ENCODE measurements around the gene ABCG8. TPM values are rescaled to one million over a fixed set of nuclear protein-coding genes. Genes with fewer than 3 reads are reported as not detected.

ABCG8 gene
- total RNA-seq, 4 donors from 2014 or later: not detected

DNA sequence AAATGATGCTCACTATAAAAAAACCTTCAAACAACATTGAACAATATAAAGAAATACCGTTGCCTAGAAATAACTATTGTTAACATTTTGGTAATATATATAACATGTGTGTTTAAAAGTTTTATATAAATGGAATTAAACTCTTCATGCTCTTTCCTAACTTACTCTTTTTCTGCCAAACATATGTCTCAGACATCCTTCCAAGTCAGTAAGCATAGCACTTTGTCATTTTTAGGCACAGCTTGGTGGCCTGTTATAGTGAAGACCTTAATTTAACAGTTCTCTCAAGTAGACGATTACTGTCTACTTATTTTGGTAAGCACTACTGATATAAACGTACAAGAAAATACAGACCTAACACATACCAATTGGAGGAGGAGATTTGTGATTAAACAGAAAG is 24.1 kb upstream of the ABCG8 start:
- Histone ChIP-seq H3K36me3 (peaks cover 0 to 31% (median 0%) of the 10 kb centered on the region in 3 donors), H3K4me1 (no peaks in the 10 kb centered on the region), H3K9me3 (no peaks in the 10 kb centered on the region), H3K4me3 (no peak overlapping the region), H3K27me3 (no peaks in the 10 kb centered on the region), H3K27ac (no peak overlapping the region)
- no peak for DNase-seq
- WGBS, 2 donors: 76 to 85% methylated on average over 3 of the region's 3 CpGs
- intact Hi-C loops (cut with DNase I): no loop called here
- TF ChIP-seq POLR2A (IDR thresholded peaks at IDR 0.05): no peak
- TF ChIP-seq CTCF (IDR thresholded peaks at IDR 0.05): no peak

DNA sequence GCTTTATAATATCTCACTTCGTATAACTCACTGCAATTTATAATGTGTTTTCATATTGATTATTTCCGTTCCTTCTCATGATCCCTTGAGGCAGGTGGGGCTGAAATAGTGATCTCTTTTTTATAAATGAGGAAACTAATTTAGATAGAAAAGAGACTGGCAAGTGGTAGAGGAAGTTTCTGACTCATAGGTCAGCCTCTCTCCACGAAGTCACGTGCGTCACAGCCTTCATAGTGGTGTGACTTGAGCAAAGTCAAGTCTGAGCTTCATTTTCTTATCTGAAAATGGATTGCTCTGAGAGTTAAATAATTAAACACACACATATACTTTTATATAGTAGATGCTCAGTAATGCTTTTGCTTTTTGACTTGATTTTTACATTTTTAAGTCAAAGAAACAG is 20.0 kb upstream of the ABCG8 start:
- intact Hi-C loops (cut with DNase I): no loop called here
- WGBS, 2 donors: 33 to 46% methylated on average over 5 of the region's 5 CpGs
- Histone ChIP-seq H3K9me3 (no peaks in the 10 kb centered on the region), H3K27me3 (peaks cover 0 to 19% (median 0%) of the 10 kb centered on the region in 4 donors), H3K27ac (no peak overlapping the region), H3K36me3 (no peaks in the 10 kb centered on the region), H3K4me1 (no peaks in the 10 kb centered on the region), H3K4me3 (no peak overlapping the region)
- DNase-seq: no peak
- TF ChIP-seq CTCF (IDR thresholded peaks at IDR 0.05) (no peak), POLR2A (IDR thresholded peaks at IDR 0.05) (no peak)

- intact Hi-C loops (cut with DNase I): no loop called here
- Histone ChIP-seq H3K27me3 (peaks cover 0 to 20% (median 0%) of the 10 kb centered on the region in 4 donors), H3K27ac (no peak overlapping the region), H3K4me3 (no peak overlapping the region), H3K36me3 (no peaks in the 10 kb centered on the region), H3K4me1 (no peaks in the 10 kb centered on the region), H3K9me3 (no peaks in the 10 kb centered on the region)
- WGBS, 2 donors: 77 to 83% methylated on average over 7 of the region's 7 CpGs
- TF ChIP-seq CTCF (IDR thresholded peaks at IDR 0.05): no peak
- no peak for TF ChIP-seq POLR2A (IDR thresholded peaks at IDR 0.05)
- DNase-seq: no peak
Observed at GRCh38 chr2:43819491-43820163, 19.1 kb upstream of the ABCG8 start.

DNA sequence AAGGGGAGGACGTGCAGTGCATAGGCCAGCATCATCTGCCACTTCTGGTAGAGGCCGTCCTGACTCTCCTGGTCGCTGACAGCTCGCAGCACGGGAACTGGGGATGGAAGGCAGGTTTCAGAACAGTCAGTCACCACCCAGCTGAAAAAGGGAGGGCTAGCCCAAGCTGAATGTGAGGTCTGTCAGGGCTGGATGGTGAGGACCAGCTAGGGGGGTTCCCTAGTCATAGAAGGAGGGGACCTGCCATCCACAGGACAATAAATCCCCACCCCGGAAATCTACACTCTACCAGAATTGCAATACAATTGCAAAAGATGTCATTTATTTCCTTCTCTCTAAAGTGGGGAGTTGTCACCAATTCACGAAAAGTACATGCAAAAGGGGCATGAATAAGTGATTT is 15.9 kb upstream of the ABCG8 start:
- DNase-seq: no peak
- Histone ChIP-seq H3K27me3 (peaks cover 0 to 28% (median 0%) of the 10 kb centered on the region in 4 donors), H3K4me1 (no peaks in the 10 kb centered on the region), H3K4me3 (no peak overlapping the region), H3K27ac (no peak overlapping the region), H3K36me3 (no peaks in the 10 kb centered on the region), H3K9me3 (no peaks in the 10 kb centered on the region)
- WGBS, 2 donors: 69 to 80% methylated on average over 1 to 6 of the region's 7 CpGs
- TF ChIP-seq CTCF (IDR thresholded peaks at IDR 0.05): no peak
- TF ChIP-seq POLR2A (IDR thresholded peaks at IDR 0.05): no peak
- intact Hi-C loops (cut with DNase I): no loop called here

GRCh38 chr2:43823751-43824150 is 15.0 kb upstream of the ABCG8 start:
- Histone ChIP-seq H3K27ac (no peak overlapping the region), H3K4me1 (no peaks in the 10 kb centered on the region), H3K4me3 (no peak overlapping the region), H3K9me3 (no peaks in the 10 kb centered on the region), H3K27me3 (peaks cover 0 to 32% (median 0%) of the 10 kb centered on the region in 4 donors), H3K36me3 (no peaks in the 10 kb centered on the region)
- intact Hi-C loops (cut with DNase I): no loop called here
- TF ChIP-seq CTCF (IDR thresholded peaks at IDR 0.05) (no peak), POLR2A (IDR thresholded peaks at IDR 0.05) (no peak)
- no peak for DNase-seq
- WGBS, 2 donors: 83 to 88% methylated on average over 11 of the region's 11 CpGs
